NCI-H748 (cell line): Measurements from ENCODE around the gene GLIS2.

ENCODE experiments used
- DNase-seq: peaks from one replicate; lab custom pipeline; 2025; ENCODE audit not compliant: unreplicated experiment; lab: John Stamatoyannopoulos, UW

Gene GLIS2

GRCh38 chr16:4350365-4350786, 34.5 kb downstream of the GLIS2 start:
- no peak for DNase-seq

GRCh38 chr16:4350787-4351659, 35.2 kb downstream of the GLIS2 start, which contains the start of gene PAM16:
PAM16 (minus strand) TSS chr16:4351321; CDS start chr16:4351234, 87 bp downstream.
- peak; percentile 90 for DNase-seq

- no peak for DNase-seq
Measured at GRCh38 chr16:4351880-4352279, 36.0 kb downstream of the GLIS2 start.

GRCh38 chr16:4352843-4353242, 37.0 kb downstream of the GLIS2 start:
- no peak for DNase-seq

- no peak for DNase-seq
Measured at GRCh38 chr16:4353675-4354074, 37.8 kb downstream of the GLIS2 start.

- no peak for DNase-seq
Measured at GRCh38 chr16:4354512-4355409, 38.9 kb downstream of the GLIS2 start.

- DNase-seq: no peak
Measured at GRCh38 chr16:4356820-4357219, 41.0 kb downstream of the GLIS2 start.

GRCh38 chr16:4358236-4358635, 42.4 kb downstream of the GLIS2 start:
- DNase-seq: no peak

- DNase-seq: peak; percentile 1
Measured at GRCh38 chr16:4358831-4359561, 43.1 kb downstream of the GLIS2 start.

- DNase-seq: no peak
Measured at GRCh38 chr16:4359914-4360313, 44.0 kb downstream of the GLIS2 start.

GRCh38 chr16:4360538-4361021, 44.7 kb downstream of the GLIS2 start:
- DNase-seq: no peak

GRCh38 chr16:4361033-4361943, 45.4 kb downstream of the GLIS2 start:
- DNase-seq: no peak

- no peak for DNase-seq
Measured at GRCh38 chr16:4361944-4362311, 46.1 kb downstream of the GLIS2 start.

GRCh38 chr16:4362476-4363135, 46.7 kb downstream of the GLIS2 start:
- DNase-seq: no peak

GRCh38 chr16:4364196-4365013, 48.5 kb downstream of the GLIS2 start:
- DNase-seq: no peak

GRCh38 chr16:4365014-4365406, 49.1 kb downstream of the GLIS2 start:
- DNase-seq: no peak

- no peak for DNase-seq
Measured at GRCh38 chr16:4365615-4366014, 49.7 kb downstream of the GLIS2 start.

- DNase-seq: no peak
Measured at GRCh38 chr16:4366016-4366415, 50.1 kb downstream of the GLIS2 start.
